GM18861 (cell line): ENCODE data around the gene GIPC1.
"Not testable (repeated sequence)": the region's sequence is repeated elsewhere in the genome, so short reads cannot be mapped to it uniquely, and the experiment has no call there.

Experiments
- ATAC-seq: cut with Tn5 transposase; IDR thresholded peaks from one replicate; pipeline ENCODE4 v1.9.1; 2021; ENCODE audit not compliant: unreplicated experiment

GIPC1 gene

DNA sequence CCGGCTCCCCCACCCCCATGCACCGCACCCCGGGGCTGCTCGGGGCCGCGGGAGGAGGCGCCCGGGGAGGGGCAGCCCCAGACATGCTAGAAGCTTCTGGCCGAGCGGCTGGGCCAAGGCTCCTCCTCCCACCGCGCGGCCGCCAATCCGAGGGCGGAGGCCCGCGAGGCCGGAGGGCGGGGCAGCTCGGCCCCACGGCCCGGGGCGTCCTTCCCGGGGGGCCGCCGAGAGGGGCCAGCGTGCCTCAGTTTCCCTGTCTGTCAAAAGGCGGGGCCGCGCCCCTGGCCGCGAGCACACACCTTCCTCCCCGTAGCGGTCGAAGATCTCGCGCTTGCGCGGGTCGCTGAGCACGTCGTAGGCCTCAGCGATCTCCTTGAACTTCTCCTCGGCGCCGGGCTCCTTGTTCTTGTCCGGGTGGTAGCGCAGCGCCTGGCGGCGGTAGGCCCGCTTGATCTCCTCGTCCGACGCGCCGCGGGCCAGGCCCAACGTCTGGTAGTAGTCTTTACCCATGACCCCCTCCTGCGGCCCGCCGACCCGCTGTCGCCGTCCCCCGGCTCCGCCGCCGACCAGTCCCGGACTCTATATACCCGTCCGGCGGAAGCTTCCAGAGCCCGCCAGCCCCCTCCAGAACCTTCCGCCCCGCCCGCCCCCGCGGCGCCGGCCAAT is 22.0 kb upstream of the GIPC1 start, which contains the start of gene DNAJB1:
DNAJB1 (minus strand) TSS at position 558 of the 666 bp plus-strand sequence; CDS start at position 510, 48 bp downstream.
- peak; percentile 43 for ATAC-seq

DNA sequence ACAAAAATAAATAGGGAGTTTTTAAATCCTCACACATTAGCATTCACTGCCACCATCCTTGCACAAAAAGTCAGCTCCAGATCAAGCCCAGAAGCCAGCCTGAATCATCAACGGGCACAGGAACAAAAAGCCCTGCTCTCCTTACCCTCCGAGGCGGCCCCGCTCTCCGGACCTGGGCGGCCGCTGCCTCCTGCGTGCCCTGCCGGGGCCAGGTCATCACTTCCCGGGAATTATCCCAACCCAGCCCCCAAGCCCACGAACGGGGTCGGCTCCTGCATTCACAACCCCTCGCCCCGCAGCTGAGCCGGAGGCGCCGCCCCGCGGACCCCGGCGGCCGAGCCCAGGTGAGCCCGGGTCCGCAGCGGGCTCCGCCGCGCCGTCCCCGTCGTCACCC is 21.5 kb upstream of the GIPC1 start:
- ATAC-seq, result no peak

- no peak for ATAC-seq
These were observed 21.0 kb upstream of the GIPC1 start for GRCh38 chr19:14516746-14517438.

DNA sequence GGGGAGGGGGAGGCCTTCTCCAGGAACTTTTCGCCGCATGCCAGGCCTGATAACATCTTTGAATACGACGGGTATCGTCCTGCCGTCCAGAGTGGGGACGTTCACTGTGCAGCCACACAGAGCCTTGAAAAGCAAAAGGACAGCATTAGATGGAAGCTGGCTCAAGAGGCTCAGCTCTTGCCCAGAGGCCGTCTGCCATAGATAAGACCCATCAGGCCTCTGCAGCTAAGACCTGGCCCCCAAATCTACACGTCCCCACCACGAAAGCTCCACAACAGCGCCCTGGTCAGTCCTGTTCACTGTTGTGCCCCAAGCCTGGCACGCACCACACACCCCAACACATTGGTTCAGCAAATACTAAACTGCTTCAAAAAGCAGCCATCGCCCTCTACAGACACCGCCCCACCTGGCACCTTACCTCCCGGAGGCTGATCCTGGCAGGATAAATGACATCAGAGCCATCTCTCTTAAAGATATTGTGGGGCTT is 20.2 kb upstream of the GIPC1 start:
- ATAC-seq, result no peak

DNA sequence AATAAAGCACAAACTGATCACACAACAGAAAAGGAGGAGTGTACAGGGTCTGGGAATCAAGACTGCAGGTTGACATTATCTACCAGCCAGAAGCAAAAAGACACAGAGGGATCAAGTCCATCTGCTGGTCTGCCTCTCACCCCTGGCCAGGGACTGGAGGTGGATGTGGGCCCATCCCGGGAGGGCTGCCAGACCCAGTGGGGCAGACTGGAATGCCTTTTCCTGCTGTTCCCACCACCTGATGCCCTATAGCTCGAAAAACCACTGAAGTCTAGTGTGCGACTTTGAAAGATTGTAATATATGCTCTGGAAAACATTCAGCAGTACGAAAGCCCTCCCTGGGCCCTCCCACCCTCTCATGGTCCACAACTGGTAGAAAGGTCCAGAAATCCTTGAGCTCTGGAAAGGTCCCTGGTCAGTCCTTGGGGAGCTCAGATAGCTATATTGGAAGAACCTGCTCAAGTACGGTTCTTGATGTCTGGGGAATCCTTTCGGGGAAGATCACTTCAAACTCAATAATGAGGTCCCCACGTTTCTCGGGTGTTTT is 19.6 kb upstream of the GIPC1 start:
- ATAC-seq, result no peak

GRCh38 chr19:14514215-14514863 is 18.4 kb upstream of the GIPC1 start:
- ATAC-seq, result no peak

DNA sequence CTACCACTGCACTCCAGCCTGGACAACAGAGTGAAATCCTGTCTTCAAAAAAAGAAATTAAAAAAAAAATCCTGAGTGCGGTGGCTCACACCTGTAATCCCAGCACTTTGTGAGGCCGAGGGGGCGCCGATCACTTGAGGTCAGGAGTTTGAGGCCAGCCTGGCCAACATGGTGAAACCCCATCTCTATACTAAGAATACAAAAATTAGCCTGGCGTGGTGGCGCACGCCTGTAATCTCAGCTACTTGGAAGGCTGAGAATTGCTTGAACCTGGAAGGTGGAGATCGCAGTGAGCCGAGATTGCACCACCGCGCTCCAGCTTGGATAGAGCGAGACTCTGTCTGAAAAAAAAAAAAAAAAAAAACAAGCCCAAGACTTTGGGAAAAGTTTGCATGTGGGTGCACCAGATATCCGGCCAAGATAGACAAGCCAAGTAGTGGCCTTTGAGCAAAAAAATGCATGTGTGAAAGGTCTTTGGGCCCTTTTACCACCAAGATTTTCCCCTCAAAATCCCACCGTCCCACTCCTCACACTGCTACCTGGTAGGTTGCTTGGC is 16.6 kb upstream of the GIPC1 start:
- ATAC-seq, result no peak

DNA sequence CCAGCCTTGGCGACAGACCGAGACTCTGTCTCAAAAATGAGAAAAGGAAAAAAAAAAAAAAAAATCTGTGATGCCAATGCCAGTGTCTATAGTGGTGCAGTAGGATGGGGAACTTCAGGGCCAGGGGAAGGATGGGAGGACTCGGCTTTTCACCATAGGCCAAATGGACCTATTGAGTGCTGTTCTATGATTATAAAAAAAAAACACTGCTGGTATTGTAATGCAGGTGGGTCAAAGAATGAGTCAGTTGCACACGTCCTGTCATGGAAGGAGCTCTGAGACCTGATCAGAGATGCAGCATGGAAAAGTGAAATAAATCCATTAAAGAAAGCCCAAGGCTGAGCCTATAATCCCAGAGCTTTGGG is 15.3 kb upstream of the GIPC1 start:
- ATAC-seq, result no peak

DNA sequence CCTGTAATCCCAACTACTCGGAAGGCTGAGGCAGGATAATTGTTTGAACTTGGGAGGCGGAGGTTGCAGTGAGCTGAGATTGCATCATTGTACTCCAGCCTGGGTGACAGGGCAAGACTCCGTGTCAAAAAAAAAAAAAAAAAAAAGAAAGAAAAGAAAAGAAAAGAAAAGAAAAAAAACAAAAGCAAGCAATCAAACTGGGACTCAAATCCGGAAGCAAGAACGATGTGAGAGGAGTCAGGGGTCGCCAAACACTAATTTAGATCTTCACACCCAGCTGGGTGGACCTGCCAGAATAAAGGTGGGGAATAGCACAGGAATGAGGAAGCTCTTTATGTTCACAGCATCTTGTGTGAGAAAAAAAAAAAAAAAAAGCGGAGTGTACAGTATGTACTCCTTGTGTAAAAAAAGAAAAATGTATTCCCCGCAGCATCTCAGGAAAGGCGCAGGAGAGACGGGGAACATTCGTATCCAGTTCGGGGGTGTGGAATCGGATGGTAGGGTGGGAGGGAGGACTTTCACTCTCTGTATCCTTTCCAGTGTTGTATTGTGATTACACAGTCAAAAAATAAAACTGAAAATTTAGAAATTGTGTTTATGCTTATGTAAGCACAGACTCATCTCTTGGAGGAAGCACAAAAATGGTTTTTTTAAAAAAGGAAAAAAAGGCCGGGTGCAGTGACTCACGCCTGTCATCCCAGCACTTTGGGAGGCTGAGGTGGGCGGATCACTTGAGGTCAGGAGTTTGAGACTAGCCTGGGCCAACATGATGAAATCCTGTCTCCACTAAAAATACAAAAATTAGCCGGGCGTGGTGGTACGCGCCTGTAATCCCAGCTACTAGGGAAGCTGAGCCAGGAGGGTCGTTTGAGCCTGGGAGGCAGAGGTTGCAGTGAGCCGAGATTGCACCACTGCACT is 14.6 kb upstream of the GIPC1 start:
- ATAC-seq, result no peak

GRCh38 chr19:14507704-14508542 is 12.0 kb upstream of the GIPC1 start:
- ATAC-seq, result no peak

DNA sequence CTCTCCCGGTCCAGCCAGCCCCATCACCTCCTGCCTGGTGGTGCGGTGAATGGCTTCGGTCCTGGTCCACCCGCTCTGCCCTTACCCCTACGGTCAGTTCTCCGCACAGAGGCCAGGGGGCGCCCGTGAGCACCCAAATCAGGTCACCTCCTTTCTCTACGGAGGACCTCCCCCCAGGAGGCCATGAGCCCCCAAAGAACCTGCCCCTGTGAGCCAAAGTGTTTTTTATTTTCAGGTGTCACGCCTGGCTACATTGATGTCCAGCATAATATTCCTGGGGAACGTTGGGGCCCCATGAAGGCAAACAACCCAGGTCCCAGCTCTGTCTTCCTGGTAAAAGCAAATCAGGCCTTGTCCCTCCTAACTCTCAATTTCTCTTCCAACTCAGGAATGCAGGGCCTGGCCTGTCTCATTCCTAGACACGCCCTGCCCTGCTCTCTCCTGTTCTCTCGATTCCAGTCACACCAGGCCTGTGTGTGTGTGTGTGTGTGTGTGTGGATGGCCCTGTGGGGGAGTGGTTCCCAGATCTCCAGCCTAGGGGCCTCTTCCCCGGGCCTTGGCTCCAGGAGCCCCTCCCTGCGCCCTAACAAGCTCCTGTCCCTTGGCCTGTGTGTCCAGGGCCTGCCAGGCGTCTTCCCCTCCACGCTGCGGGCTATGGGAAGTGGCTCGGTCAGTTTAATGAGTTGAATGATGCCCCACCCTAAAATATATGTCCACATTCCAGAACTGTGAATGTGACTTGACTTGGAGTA is 9.7 kb upstream of the GIPC1 start:
- ATAC-seq, result no peak

GRCh38 chr19:14504575-14504974 is 8.6 kb upstream of the GIPC1 start:
- ATAC-seq, result not testable (repeated sequence)

DNA sequence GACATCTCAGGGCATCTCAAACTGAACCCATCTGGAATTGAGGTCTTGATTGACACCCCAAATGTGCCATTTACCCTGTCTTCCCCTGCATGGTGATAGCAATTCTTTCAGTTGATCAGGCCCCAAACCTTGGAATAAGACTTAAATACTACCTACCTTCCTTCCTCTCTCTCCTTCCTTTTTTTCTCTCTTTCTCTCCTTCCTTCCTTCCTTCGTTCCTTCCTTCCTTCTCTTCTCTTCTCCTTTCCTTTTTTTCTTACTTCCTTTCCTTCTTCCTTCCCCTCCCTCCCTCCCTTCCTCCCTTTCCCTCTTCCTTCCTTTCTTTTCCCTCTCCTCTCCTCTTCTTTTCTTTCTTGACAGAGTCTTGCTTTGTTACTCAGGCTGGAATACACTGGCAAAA is 7.4 kb upstream of the GIPC1 start:
- ATAC-seq, result no peak

DNA sequence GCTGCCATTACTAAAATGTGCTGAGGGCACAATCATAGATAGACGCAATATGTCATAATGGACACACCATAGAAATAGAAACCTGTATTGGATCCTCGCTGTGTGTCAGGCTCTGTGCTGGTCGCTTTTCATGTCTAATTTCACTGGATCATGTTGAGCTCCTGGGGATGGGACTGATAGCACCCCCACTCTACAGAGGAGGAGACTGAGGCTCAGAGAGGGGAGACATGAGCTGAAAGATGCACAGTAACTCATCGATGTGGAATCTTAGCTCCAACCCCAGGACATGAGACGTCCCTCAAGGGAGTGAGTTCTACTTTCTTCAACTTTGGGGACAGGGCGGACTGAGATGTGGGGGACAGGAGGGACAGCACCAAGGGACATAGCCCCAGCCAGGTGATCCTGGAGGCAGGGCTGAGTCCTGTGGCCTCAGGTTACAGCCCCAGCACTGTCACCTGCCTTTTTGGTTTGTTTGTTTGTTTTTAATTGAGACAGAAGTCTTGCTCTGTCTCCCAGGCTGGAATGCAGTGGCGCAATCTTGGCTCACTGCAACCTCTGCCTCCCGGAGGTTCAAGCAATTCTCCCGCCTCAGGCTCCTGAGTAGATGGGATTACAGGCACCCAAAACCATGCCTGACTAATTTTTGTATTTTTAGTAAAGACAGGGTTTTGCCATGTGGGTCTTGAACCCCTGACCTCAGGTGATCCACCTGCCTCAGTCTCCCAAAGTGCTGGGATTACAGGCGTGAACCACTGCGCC is 6.6 kb upstream of the GIPC1 start:
- ATAC-seq, result no peak

GRCh38 chr19:14497228-14497921 is 1.4 kb upstream of the GIPC1 start:
- ATAC-seq, result no peak

GRCh38 chr19:14496834-14497227 is 904 bp upstream of the GIPC1 start:
- no peak for ATAC-seq

DNA sequence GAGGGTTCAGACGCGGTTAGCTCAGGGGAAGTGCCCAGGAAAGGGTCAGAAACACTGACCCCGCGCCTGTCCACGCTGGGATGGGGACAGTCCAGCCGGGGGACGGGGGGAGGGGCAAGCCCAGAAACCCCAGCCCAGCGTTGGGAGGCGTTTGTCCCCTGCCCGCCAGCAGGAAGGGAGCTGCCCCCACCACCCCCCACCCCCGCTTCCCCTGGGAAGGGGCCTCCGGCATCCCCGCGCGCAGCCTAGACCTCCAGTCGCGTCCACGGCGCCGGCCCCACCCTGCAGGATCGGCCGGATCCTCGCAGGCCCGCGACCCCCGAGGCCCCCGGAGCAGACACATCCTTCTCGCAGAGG is 277 bp downstream of the GIPC1 start:
- no peak for ATAC-seq
